H1 (cell line): ENCODE data around the gene PDE4C. TPM values are rescaled to one million over a fixed set of nuclear protein-coding genes. Genes with fewer than 3 reads are reported as not detected.

Source experiments
- CTCF ChIA-PET: fragments of 300-600 bp; sonication (Branson Sonifier 250); formaldehyde crosslinking; loops from one replicate; lab custom pipeline; 2021; ENCODE audit not compliant: partially characterized antibody; lab: Charles Lee
- POLR2A ChIA-PET: fragments of 300-600 bp; sonication (Branson Sonifier 250); formaldehyde crosslinking; loops from one replicate; lab custom pipeline; 2021; ENCODE audit warnings: inconsistent platforms; ENCODE audit not compliant: partially characterized antibody; lab: Charles Lee
- DNase-seq, 2 experiments: peaks; one replicate each; pipeline versions ENCODE4 v3.0.0 to v3.0.0-alpha.2; 2010 to 2022; ENCODE audit warnings: low spot score in 2 of 2, low read depth in 1 of 2, mixed read lengths in 1 of 2
- FAIRE-seq: peaks from 2 replicates; lab custom pipeline; 2011; peaks lifted over from hg19 to GRCh38; lab: Jason Lieb, UNC
- H2AFZ ChIP-seq: 2 replicates; pipeline ENCODE4 v1.8.1; 2012; ENCODE audit warnings: low read length, inconsistent platforms
- H2AK5ac ChIP-seq: 2 replicates; pipeline ENCODE4 v1.6.1; 2013; ENCODE audit warnings: low read depth, low read length
- H2BK120ac ChIP-seq: replicated peaks from 2 replicates; pipeline ENCODE3; 2013; ENCODE audit warnings: low read depth, low read length, inconsistent platforms
- H2BK12ac ChIP-seq: 2 replicates; pipeline ENCODE4 v1.6.1; 2013; ENCODE audit warnings: low read depth, low read length
- H2BK15ac ChIP-seq: 2 replicates; pipeline ENCODE4 v1.6.1; 2013; ENCODE audit warnings: low read length
- H2BK20ac ChIP-seq: 2 replicates; pipeline ENCODE4 v1.6.1; 2013; ENCODE audit warnings: low read length
- H2BK5ac ChIP-seq: 2 replicates; pipeline ENCODE4 v1.6.1; 2013; ENCODE audit warnings: low read depth, low read length
- H3K14ac ChIP-seq: 2 replicates; pipeline ENCODE4 v1.6.1; 2013; ENCODE audit warnings: inconsistent platforms; ENCODE audit not compliant: insufficient read length
- H3K18ac ChIP-seq: 2 replicates; pipeline ENCODE4 v1.6.1; 2013; ENCODE audit warnings: low read length; ENCODE audit errors: extremely low read depth
- H3K23ac ChIP-seq: 2 replicates; pipeline ENCODE4 v1.6.1; 2013; ENCODE audit warnings: inconsistent platforms; ENCODE audit not compliant: insufficient read length
- H3K23me2 ChIP-seq: 2 replicates; pipeline ENCODE4 v1.6.1; 2013; ENCODE audit warnings: low read depth, low read length
- H3K27ac ChIP-seq: 2 replicates; pipeline ENCODE4 v1.6.1; 2011; ENCODE audit warnings: low read depth, low read length, inconsistent platforms
- H3K27me3 ChIP-seq, 4 experiments: replicated peaks in 1 of 4; 1 replicate in 1 of 4; 2 replicates in 3 of 4; pipeline versions ENCODE4 v1.6.1 to v1.8.1; 2011 to 2013; ENCODE audit warnings: low read length in 3 of 4, mild to moderate bottlenecking in 3 of 4, inconsistent platforms in 2 of 4, mixed read lengths in 2 of 4, moderate library complexity in 1 of 4; ENCODE audit not compliant: control insufficient read depth in 3 of 4, insufficient read depth in 3 of 4; ENCODE audit errors: extremely low read depth in 1 of 4
- H3K36me3 ChIP-seq, 4 experiments: 2 replicates each; pipeline versions ENCODE4 v1.6.1 to v1.8.1; 2011 to 2013; ENCODE audit warnings: mild to moderate bottlenecking in 4 of 4, low read length in 3 of 4, moderate library complexity in 2 of 4, control low read depth in 1 of 4, inconsistent platforms in 1 of 4; ENCODE audit not compliant: insufficient read depth in 4 of 4, control insufficient read depth in 2 of 4
- H3K4ac ChIP-seq: replicated peaks from 2 replicates; pipeline ENCODE3; 2013; ENCODE audit warnings: low read length, low read depth, mixed read lengths, inconsistent platforms; ENCODE audit not compliant: insufficient read length
- H3K4me1 ChIP-seq, 4 experiments: replicated peaks in 1 of 4; 1 replicate in 1 of 4; 2 replicates in 3 of 4; pipeline versions ENCODE4 v1.6.1 to v1.8.1; 2011 to 2013; ENCODE audit warnings: low read length in 3 of 4, inconsistent platforms in 2 of 4, mixed read lengths in 1 of 4; ENCODE audit not compliant: insufficient read depth in 4 of 4, control insufficient read depth in 3 of 4
- H3K4me2 ChIP-seq, 2 experiments: 2 replicates each; pipeline versions ENCODE4 v1.6.1 to v1.8.1; 2011 to 2013; ENCODE audit warnings: low read depth in 2 of 2, low read length in 2 of 2, control low read depth in 1 of 2, inconsistent platforms in 1 of 2, mild to moderate bottlenecking in 1 of 2; ENCODE audit not compliant: insufficient read depth in 1 of 2
- H3K4me3 ChIP-seq, 4 experiments: fragments of 200-600, 300-600 bp in 1 of 4; sonication (generic), shearing (Covaris generic), sonication (Bioruptor Twin) in 1 of 4; 2 replicates each; pipeline versions ENCODE4 v1.5.1 to v1.8.1; 2011 to 2016; ENCODE audit warnings: low read length in 4 of 4, low read depth in 3 of 4, control low read depth in 2 of 4, inconsistent platforms in 2 of 4, mild to moderate bottlenecking in 2 of 4, mixed read lengths in 1 of 4, moderate library complexity in 1 of 4; ENCODE audit not compliant: insufficient read depth in 2 of 4; ENCODE audit errors: extremely low read depth in 1 of 4
- H3K56ac ChIP-seq: replicated peaks from 2 replicates; pipeline ENCODE3; 2013; ENCODE audit warnings: low read depth, mild to moderate bottlenecking, mixed read lengths, low read length, inconsistent platforms; ENCODE audit not compliant: insufficient read length
- H3K79me1 ChIP-seq: 2 replicates; pipeline ENCODE4 v1.6.1; 2013; ENCODE audit warnings: low read depth, low read length, control low read depth
- H3K79me2 ChIP-seq, 2 experiments: 2 replicates each; pipeline versions ENCODE4 v1.6.1 to v1.8.1; 2012 to 2013; ENCODE audit warnings: low read length in 2 of 2, mild to moderate bottlenecking in 2 of 2, inconsistent platforms in 1 of 2; ENCODE audit not compliant: insufficient read depth in 2 of 2, control insufficient read depth in 1 of 2
- H3K9ac ChIP-seq, 4 experiments: replicated peaks in 1 of 4; 1 replicate in 1 of 4; 2 replicates in 3 of 4; pipeline versions ENCODE4 v1.6.1 to v1.8.1; 2011 to 2013; ENCODE audit warnings: low read depth in 3 of 4, low read length in 3 of 4, control low read depth in 2 of 4, mild to moderate bottlenecking in 2 of 4, moderate library complexity in 2 of 4, inconsistent platforms in 1 of 4; ENCODE audit errors: extremely low read depth in 1 of 4
- H3K9me3 ChIP-seq, 2 experiments: 2 replicates each; pipeline versions ENCODE4 v1.6.1 to v1.8.1; 2012 to 2013; ENCODE audit warnings: mild to moderate bottlenecking in 2 of 2, moderate library complexity in 2 of 2, control low read depth in 1 of 2, inconsistent platforms in 1 of 2, low read depth in 1 of 2, low read length in 1 of 2, mixed read lengths in 1 of 2; ENCODE audit not compliant: insufficient read depth in 2 of 2
- H4K20me1 ChIP-seq, 2 experiments: replicated peaks in 1 of 2; 2 replicates each; pipeline versions ENCODE3 to v1.8.1; 2011 to 2013; ENCODE audit warnings: inconsistent platforms in 2 of 2, low read length in 2 of 2, mild to moderate bottlenecking in 1 of 2; ENCODE audit not compliant: insufficient read depth in 2 of 2, control insufficient read depth in 1 of 2
- H4K5ac ChIP-seq: 2 replicates; pipeline ENCODE4 v1.6.1; 2013; ENCODE audit warnings: low read length, low read depth, mixed read lengths, inconsistent platforms; ENCODE audit not compliant: insufficient read length
- H4K8ac ChIP-seq: 2 replicates; pipeline ENCODE4 v1.8.0; 2013; ENCODE audit warnings: mild to moderate bottlenecking, moderate library complexity, low read length, inconsistent platforms; ENCODE audit not compliant: insufficient read depth; ENCODE audit errors: extremely low read depth
- H4K91ac ChIP-seq: replicated peaks from 2 replicates; pipeline ENCODE3; 2013; ENCODE audit warnings: low read length, mixed read lengths, inconsistent platforms; ENCODE audit not compliant: insufficient read length
- CBX8 ChIP-seq: fragments of 300-800, 300-1000 bp; sonication (generic); IDR thresholded peaks from 2 replicates; pipeline ENCODE4 v1.7.1; 2016; ENCODE audit warnings: low read depth, low read length, borderline replicate concordance
- CHD2 ChIP-seq: IDR thresholded peaks from 2 replicates; pipeline ENCODE4 v1.6.1; 2012; ENCODE audit warnings: low read length, improper control_type of control experiment
- FOSL1 ChIP-seq: IDR thresholded peaks from 2 replicates; pipeline ENCODE4 v1.6.1; 2011; ENCODE audit warnings: mild to moderate bottlenecking, low read depth, low read length, moderate library complexity; ENCODE audit not compliant: insufficient read depth
- KDM5A ChIP-seq: fragments of 200-600 bp; IDR thresholded peaks from 2 replicates; pipeline ENCODE4 v1.7.1; 2012; ENCODE audit warnings: mild to moderate bottlenecking, low read length, inconsistent platforms, mixed read lengths
- MAFK ChIP-seq: IDR thresholded peaks from 2 replicates; pipeline ENCODE4 v1.6.1; 2012; ENCODE audit warnings: low read depth, mild to moderate bottlenecking, improper control_type of control experiment, low read length
- POU5F1 ChIP-seq: IDR thresholded peaks from 2 replicates; pipeline ENCODE4 v1.6.1; 2011; ENCODE audit warnings: low read depth, mild to moderate bottlenecking, low read length, moderate library complexity
- RAD21 ChIP-seq, 2 experiments: IDR thresholded peaks in 1 of 2; conservative IDR thresholded peaks in 1 of 2; 2 replicates each; pipeline ENCODE4 v1.6.1; 2011; ENCODE audit warnings: low read depth in 2 of 2, low read length in 2 of 2, improper control_type of control experiment in 1 of 2, inconsistent platforms in 1 of 2, mild to moderate bottlenecking in 1 of 2, moderate library complexity in 1 of 2
- SIN3A ChIP-seq, 2 experiments: IDR thresholded peaks in 1 of 2; conservative IDR thresholded peaks in 1 of 2; 2 replicates each; pipeline ENCODE4 v1.6.1; 2011 to 2012; ENCODE audit warnings: low read length in 2 of 2, improper control_type of control experiment in 1 of 2, low read depth in 1 of 2, mild to moderate bottlenecking in 1 of 2
- SRF ChIP-seq: IDR thresholded peaks from 2 replicates; pipeline ENCODE4 v1.6.1; 2011; ENCODE audit warnings: mild to moderate bottlenecking, low read depth, low read length, moderate library complexity
- WGBS, 2 experiments: shearing (Covaris generic) in 1 of 2; methylation state at CpG; one replicate each; pipeline versions ENCODE4 v1.1.6 to v1.1.7; 2013 to 2015; ENCODE audit warnings: low lambda C conversion rate in 2 of 2, mixed read lengths in 2 of 2, inconsistent platforms in 1 of 2, low coverage in 1 of 2, missing lambda C conversion rate in 1 of 2; ENCODE audit not compliant: insufficient replicate concordance in 2 of 2, insufficient coverage in 1 of 2, insufficient read length in 1 of 2; ENCODE audit errors: extremely low coverage in 1 of 2, missing lambda C conversion rate in 1 of 2; 5-methylcytosine and 5-hydroxymethylcytosine counted together
- polyA plus RNA-seq, 7 experiments: library from polyadenylated mRNA; depleted of rRNA in 3 of 7; stranded (reverse) in 5 of 7; unstranded in 2 of 7; fragments of >200 nt in 5 of 7; fragments of 200-250 nt in 2 of 7; gene quantifications; 1 replicate in 5 of 7; 2 replicates in 1 of 7; 4 replicates in 1 of 7; pipeline versions ENCODE4 v1.2.1 to v1.2.3, GENCODE V29; 2011 to 2013; ENCODE audit warnings: missing spikeins in 2 of 7, mixed read lengths in 2 of 7
- total RNA-seq: library from RNA; stranded (reverse); fragmentation: NEBNext Ultra II Directional; extraction: Animal tissue kit (Norgen Biotek cat#: 25700); gene quantifications from 2 replicates; pipeline ENCODE4 v1.2.1, GENCODE V29; 2021
- TF ChIP-seq, protein P1 (sequence below): IDR thresholded peaks from 2 replicates; pipeline ENCODE4 v1.6.1; 2012; ENCODE audit warnings: inconsistent platforms

PDE4C gene
- total and polyA plus RNA-seq, 2 of the 8 experiments (the other 6 are each of a cell fraction or from before 2014, with no cell fraction given), result 2.7 to 3.1 TPM

DNA sequence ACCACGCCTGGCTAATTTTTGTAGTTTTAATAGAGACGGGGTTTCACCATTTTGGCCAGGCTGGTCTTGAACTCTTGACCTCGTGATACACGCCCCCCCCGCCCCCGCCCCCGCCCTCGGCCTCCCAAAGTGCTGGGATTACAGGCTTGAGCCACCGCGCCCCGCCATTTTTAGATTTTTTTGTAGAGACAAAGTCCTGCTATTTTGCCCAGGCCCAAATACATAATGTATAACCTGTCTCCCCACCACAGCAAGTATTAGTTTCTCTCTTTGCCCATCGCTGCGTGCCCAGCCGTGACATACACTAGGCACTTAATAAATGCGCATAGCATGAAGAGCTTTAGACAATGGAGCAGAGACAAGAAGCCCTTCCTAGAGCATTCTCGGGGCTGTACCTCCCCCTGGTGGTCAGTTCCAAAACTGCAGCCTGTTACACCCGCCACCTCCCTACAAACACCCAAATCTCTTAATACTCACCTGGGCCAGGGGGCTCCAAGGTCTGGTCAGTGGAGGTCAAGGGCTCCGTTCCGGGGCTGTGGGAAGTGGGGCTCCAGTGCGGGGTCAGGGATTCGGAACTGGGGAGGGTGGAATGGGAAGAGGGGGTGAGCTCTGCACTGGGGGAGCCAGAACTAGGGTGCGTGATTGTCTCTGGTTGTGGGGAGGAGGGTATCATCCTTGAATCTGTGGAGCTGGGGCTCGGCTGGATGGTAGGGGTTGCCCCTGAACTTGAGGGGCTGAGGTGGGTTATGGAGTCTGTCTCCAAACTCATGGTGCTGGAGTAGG is 25.5 kb upstream of the PDE4C start:
- no peaks in the 10 kb centered on the region for H3K9me3 ChIP-seq
- H3K79me1 ChIP-seq, result no peaks in the 10 kb centered on the region
- DNase-seq (peak; percentile 70 to 97), FAIRE-seq (peak; percentile 96)
- no peak overlapping the region for H3K27ac ChIP-seq
- WGBS, 2 experiments, result 30% methylated on average over 14 of the region's 23 CpGs; no CpG with 5 or more reads in 1 of the 2 experiments
- no peak overlapping the region for H3K9ac ChIP-seq
- H4K91ac ChIP-seq, result no peak overlapping the region
- H3K56ac ChIP-seq, result no peak overlapping the region
- H3K36me3 ChIP-seq, result no peaks in the 10 kb centered on the region
- H2BK5ac ChIP-seq, result no peak overlapping the region
- no peak overlapping the region for H2AFZ ChIP-seq
- ChIA-PET CTCF (interaction anchor here (0.6 to 18.7 kb wide), 33 partner anchors 9 to 680 kb away, joined by 3 to 305 read pairs (median 7); partner anchors contain the start of genes IQCN, JUND, MPV17L2 and PDE4C), POLR2A (interaction anchor here (0.6 to 7.4 kb wide), 13 partner anchors 9 to 83 kb away, joined by 3 to 65 read pairs (median 3); partner anchors contain the start of genes JUND, MPV17L2 and RAB3A)
- no peak overlapping the region for H3K23ac ChIP-seq
- H3K18ac ChIP-seq, result no peak overlapping the region; the same call in 1 of the 2 replicates
- H3K23me2 ChIP-seq, result no peaks in the 10 kb centered on the region
- H3K14ac ChIP-seq, result no peak overlapping the region
- H3K4ac ChIP-seq, result no peak overlapping the region
- H3K4me3 ChIP-seq, result no peak overlapping the region
- H2BK15ac ChIP-seq, result peak overlapping the region; percentile 46; the same call in 1 of the 2 replicates
- H3K79me2 ChIP-seq, result no peaks in the 10 kb centered on the region
- H2BK20ac ChIP-seq, result 0 out of 2 replicates have a peak overlapping the region, but pooled peaks have one; percentile 55
- H3K4me2 ChIP-seq, result no peak overlapping the region
- H4K5ac ChIP-seq, result no peak overlapping the region
- no peak overlapping the region for H2BK120ac ChIP-seq
- H3K4me1 ChIP-seq, result peaks cover 5 to 16% (median 13%) of the 10 kb centered on the region in 4 experiments
- peaks cover 0 to 3% (median 0%) of the 10 kb centered on the region in 4 experiments; a peak in 3 of 7 replicates for H3K27me3 ChIP-seq
- H4K20me1 ChIP-seq, result no peaks in the 10 kb centered on the region
- H2BK12ac ChIP-seq, result peak overlapping the region; percentile 55; the same call in 1 of the 2 replicates
- no peak overlapping the region for H2AK5ac ChIP-seq
- no peak overlapping the region; the same call in 1 of the 2 replicates for H4K8ac ChIP-seq
- no peak for TF ChIP-seq SIN3A (conservative IDR thresholded peaks at IDR 0.05 in 1 of 2, IDR thresholded peaks at IDR 0.05 in 1 of 2; ENCODE audit: low read depth in 1 of 2, low read length in 2 of 2)
- 0 out of 2 replicates have a peak, but pooled peaks have one; percentile 26 for TF ChIP-seq CHD2
- TF ChIP-seq RAD21 (IDR thresholded peaks at IDR 0.05 in 1 of 2, conservative IDR thresholded peaks at IDR 0.05 in 1 of 2; ENCODE audit: low read depth in 2 of 2, low read length in 2 of 2), result peak; percentile 99
- TF ChIP-seq SRF, result no peak
- TF ChIP-seq CBX8, result no peak
- TF ChIP-seq POU5F1, result 0 out of 2 replicates have a peak, but pooled peaks have one; percentile 22
- TF ChIP-seq, protein P1, sequence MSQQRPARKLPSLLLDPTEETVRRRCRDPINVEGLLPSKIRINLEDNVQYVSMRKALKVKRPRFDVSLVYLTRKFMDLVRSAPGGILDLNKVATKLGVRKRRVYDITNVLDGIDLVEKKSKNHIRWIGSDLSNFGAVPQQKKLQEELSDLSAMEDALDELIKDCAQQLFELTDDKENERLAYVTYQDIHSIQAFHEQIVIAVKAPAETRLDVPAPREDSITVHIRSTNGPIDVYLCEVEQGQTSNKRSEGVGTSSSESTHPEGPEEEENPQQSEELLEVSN, result no peak
- TF ChIP-seq FOSL1, result no peak
- TF ChIP-seq KDM5A, result no peak
- TF ChIP-seq MAFK, result no peak
